Measurements from ENCODE around the gene ABRACL. TPM values are rescaled to one million over a fixed set of nuclear protein-coding genes. Genes with fewer than 3 reads are reported as not detected.

The ABRACL gene
- total RNA-seq, 1 donor from 2014 or later = 66.0 TPM

DNA sequence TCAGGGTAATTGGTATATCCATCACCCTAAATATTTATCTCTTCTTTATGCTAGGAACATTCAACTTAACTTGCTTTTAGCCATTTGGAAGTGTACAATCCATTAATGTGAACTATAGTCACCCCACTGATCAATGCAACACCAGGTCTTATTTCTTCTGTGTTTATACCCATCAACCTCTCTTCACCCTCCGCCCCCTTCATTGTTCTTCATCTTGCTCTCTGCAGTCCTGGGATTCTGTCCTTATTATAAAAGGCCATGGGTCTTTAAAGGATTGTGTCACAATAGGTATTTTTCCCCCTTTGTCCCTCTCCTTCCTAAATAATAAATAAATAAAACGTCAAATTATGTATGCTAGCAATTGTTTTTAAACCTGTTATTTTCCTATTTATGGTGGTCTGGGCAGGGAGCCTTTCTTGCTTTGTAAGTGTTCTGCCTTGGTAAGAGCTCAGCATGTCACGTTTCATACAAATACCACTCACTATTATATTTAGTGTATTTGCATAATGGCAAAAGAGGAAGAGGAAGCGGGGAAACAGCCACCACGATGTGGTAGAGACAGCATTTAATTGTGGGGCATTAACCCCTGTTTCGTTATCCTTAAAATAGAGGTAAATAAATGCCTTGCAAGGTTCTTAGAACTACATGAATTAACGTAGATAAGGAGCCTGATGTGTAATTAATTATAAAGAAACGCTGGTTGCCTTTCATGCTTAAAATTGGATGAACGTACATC, 1.9 kb downstream of the ABRACL start:
- Histone ChIP-seq H3K9me3 (ENCODE audit: insufficient read depth, low read depth, low read length) (no peaks in the 10 kb centered on the region), H3K27ac (ENCODE audit: low read depth, low read length) (no peak overlapping the region), H2AFZ (ENCODE audit: low read depth, low read length) (no peak overlapping the region), H4K20me1 (ENCODE audit: insufficient read depth, low read length) (peaks cover 30% of the 10 kb centered on the region), H3K27me3 (ENCODE audit: insufficient read depth, low read length) (no peaks in the 10 kb centered on the region), H3K4me2 (ENCODE audit: low read length) (peak overlapping the region; percentile 92), H3K9ac (ENCODE audit: low read length) (peak overlapping the region; percentile 94), H3K36me3 (ENCODE audit: insufficient read depth, low read length) (peaks cover 4% of the 10 kb centered on the region), H3K79me2 (ENCODE audit: insufficient read depth, low read length) (peaks cover 52% of the 10 kb centered on the region), H3K4me3 (ENCODE audit: insufficient read depth, low read depth, low read length) (peak overlapping the region; percentile 81), H3K4me1 (ENCODE audit: insufficient read depth, low read length) (peaks cover 8% of the 10 kb centered on the region)
- FAIRE-seq = no peak
- Mint-ChIP-seq H3K4me3 (ENCODE audit: unreplicated experiment) (no peak overlapping the region), H3K27ac (ENCODE audit: unreplicated experiment) (no peak overlapping the region), H3K9me3 (ENCODE audit: unreplicated experiment) (no peaks in the 10 kb centered on the region), H3K27me3 (ENCODE audit: low read depth, unreplicated experiment) (no peaks in the 10 kb centered on the region), H3K4me1 (ENCODE audit: low read depth, unreplicated experiment) (peaks cover 10% of the 10 kb centered on the region), H3K36me3 (ENCODE audit: low read depth, unreplicated experiment) (no peaks in the 10 kb centered on the region)
- TF ChIP-seq, protein P1, sequence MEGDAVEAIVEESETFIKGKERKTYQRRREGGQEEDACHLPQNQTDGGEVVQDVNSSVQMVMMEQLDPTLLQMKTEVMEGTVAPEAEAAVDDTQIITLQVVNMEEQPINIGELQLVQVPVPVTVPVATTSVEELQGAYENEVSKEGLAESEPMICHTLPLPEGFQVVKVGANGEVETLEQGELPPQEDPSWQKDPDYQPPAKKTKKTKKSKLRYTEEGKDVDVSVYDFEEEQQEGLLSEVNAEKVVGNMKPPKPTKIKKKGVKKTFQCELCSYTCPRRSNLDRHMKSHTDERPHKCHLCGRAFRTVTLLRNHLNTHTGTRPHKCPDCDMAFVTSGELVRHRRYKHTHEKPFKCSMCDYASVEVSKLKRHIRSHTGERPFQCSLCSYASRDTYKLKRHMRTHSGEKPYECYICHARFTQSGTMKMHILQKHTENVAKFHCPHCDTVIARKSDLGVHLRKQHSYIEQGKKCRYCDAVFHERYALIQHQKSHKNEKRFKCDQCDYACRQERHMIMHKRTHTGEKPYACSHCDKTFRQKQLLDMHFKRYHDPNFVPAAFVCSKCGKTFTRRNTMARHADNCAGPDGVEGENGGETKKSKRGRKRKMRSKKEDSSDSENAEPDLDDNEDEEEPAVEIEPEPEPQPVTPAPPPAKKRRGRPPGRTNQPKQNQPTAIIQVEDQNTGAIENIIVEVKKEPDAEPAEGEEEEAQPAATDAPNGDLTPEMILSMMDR (IDR thresholded peaks at IDR 0.05; ENCODE audit: insufficient read depth, low read depth, low read length) = no peak
- no peak for TF ChIP-seq EZH2 (IDR thresholded peaks at IDR 0.05; ENCODE audit: insufficient read depth, low read length)
- DNase-seq (ENCODE audit: low read depth) = no peak

DNA sequence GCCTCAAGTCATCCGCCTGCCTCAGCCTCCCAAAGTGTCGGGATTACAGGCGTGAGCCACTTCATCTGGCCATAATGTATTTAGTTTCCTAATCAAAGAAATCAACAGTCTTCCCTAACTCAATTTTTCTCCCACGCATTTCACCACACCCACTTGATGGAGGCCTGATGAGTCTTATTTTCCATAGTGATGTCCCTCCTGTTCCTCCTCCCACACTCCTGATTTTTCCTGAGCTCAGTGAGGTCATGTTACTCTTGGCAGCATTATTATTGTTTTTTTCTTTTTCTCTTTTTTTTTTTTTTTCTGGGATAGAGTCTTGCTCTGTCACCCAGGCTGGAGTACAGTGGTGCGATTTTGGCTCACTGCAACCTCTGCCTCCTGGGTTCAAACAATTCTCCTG, 8.9 kb downstream of the ABRACL start:
- peaks cover 16% of the 10 kb centered on the region for H3K36me3 Mint-ChIP-seq (ENCODE audit: low read depth, unreplicated experiment)
- no peak overlapping the region for H3K4me3 Mint-ChIP-seq (ENCODE audit: unreplicated experiment)

DNA sequence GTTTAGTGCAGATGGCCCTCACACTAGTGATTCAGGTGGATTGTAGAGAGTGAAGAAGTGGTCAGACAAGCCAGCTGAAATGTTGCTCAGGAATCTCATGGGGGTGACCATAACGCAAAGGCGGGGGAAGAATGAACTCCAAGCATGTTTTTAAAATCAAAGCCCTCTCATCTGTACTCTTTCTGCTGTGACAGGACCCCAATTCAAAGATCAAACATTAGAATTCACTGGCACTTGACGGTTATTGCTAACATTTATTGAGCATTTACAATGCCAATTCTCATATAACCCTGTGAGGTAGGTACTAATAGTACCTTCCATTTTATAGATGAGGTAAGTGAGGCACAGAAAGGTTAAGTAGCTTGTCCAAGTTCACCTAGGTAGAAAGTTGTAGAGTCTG, 15.7 kb downstream of the ABRACL start:
- Histone ChIP-seq H3K4me1 (ENCODE audit: insufficient read depth, low read length) (no peaks in the 10 kb centered on the region), H3K4me2 (ENCODE audit: low read length) (no peak overlapping the region), H4K20me1 (ENCODE audit: insufficient read depth, low read length) (no peaks in the 10 kb centered on the region), H3K9me3 (ENCODE audit: insufficient read depth, low read depth, low read length) (no peaks in the 10 kb centered on the region), H3K79me2 (ENCODE audit: insufficient read depth, low read length) (no peaks in the 10 kb centered on the region), H2AFZ (ENCODE audit: low read depth, low read length) (no peak overlapping the region), H3K36me3 (ENCODE audit: insufficient read depth, low read length) (peaks cover 12% of the 10 kb centered on the region), H3K9ac (ENCODE audit: low read length) (no peak overlapping the region), H3K4me3 (ENCODE audit: insufficient read depth, low read depth, low read length) (no peak overlapping the region), H3K27me3 (ENCODE audit: insufficient read depth, low read length) (no peaks in the 10 kb centered on the region), H3K27ac (ENCODE audit: low read depth, low read length) (no peak overlapping the region)
- peaks cover 4% of the 10 kb centered on the region for H3K9me3 Mint-ChIP-seq (ENCODE audit: unreplicated experiment)
- DNase-seq (ENCODE audit: low read depth) (no peak), FAIRE-seq (no peak)
- H3K27me3 Mint-ChIP-seq (ENCODE audit: low read depth, unreplicated experiment) = no peaks in the 10 kb centered on the region
- H3K4me1 Mint-ChIP-seq (ENCODE audit: low read depth, unreplicated experiment) = peaks cover 3% of the 10 kb centered on the region
- no peak overlapping the region for H3K4me3 Mint-ChIP-seq (ENCODE audit: unreplicated experiment)
- no peak overlapping the region for H3K27ac Mint-ChIP-seq (ENCODE audit: unreplicated experiment)
- H3K36me3 Mint-ChIP-seq (ENCODE audit: low read depth, unreplicated experiment) = peaks cover 19% of the 10 kb centered on the region
- TF ChIP-seq EZH2 (IDR thresholded peaks at IDR 0.05; ENCODE audit: insufficient read depth, low read length) = no peak
- TF ChIP-seq, protein P1 (IDR thresholded peaks at IDR 0.05; ENCODE audit: insufficient read depth, low read depth, low read length) = no peak

More for the DNA sequence above, 8.9 kb downstream of the ABRACL start:
- H2AFZ ChIP-seq (ENCODE audit: low read depth, low read length) = no peak overlapping the region
- peak overlapping the region; percentile 69 for H3K27ac ChIP-seq (ENCODE audit: low read depth, low read length)
- FAIRE-seq (no peak), DNase-seq (ENCODE audit: low read depth) (peak; percentile 87)
- H4K20me1 ChIP-seq (ENCODE audit: insufficient read depth, low read length) = peaks cover 16% of the 10 kb centered on the region
- no peak for TF ChIP-seq EZH2 (IDR thresholded peaks at IDR 0.05; ENCODE audit: insufficient read depth, low read length)
- peak overlapping the region; percentile 43 for H3K4me2 ChIP-seq (ENCODE audit: low read length)
- H3K4me3 ChIP-seq (ENCODE audit: insufficient read depth, low read depth, low read length) = no peak overlapping the region
- no peaks in the 10 kb centered on the region for H3K27me3 ChIP-seq (ENCODE audit: insufficient read depth, low read length)
- Mint-ChIP-seq H3K4me1 (ENCODE audit: low read depth, unreplicated experiment) (no peaks in the 10 kb centered on the region), H3K27ac (ENCODE audit: unreplicated experiment) (no peak overlapping the region), H3K9me3 (ENCODE audit: unreplicated experiment) (no peaks in the 10 kb centered on the region), H3K27me3 (ENCODE audit: low read depth, unreplicated experiment) (no peaks in the 10 kb centered on the region)
- peaks cover 6% of the 10 kb centered on the region for H3K4me1 ChIP-seq (ENCODE audit: insufficient read depth, low read length)
- no peaks in the 10 kb centered on the region for H3K9me3 ChIP-seq (ENCODE audit: insufficient read depth, low read depth, low read length)
- H3K9ac ChIP-seq (ENCODE audit: low read length) = no peak overlapping the region
- peaks cover 15% of the 10 kb centered on the region for H3K36me3 ChIP-seq (ENCODE audit: insufficient read depth, low read length)
- H3K79me2 ChIP-seq (ENCODE audit: insufficient read depth, low read length) = peaks cover 14% of the 10 kb centered on the region

All from astrocyte (in vitro differentiated cells and primary cell).